SH-SY5Y (cell line): ENCODE data around the gene OVOL3.

ENCODE experiments used
- GATA2 ChIP-seq: IDR thresholded peaks from 2 replicates; pipeline ENCODE4 v1.6.1; 2011; ENCODE audit warnings: mild to moderate bottlenecking, low read depth, low read length
- GATA3 ChIP-seq: IDR thresholded peaks from 2 replicates; pipeline ENCODE4 v1.6.1; 2011; ENCODE audit warnings: low read depth, mild to moderate bottlenecking, low read length, moderate library complexity

OVOL3 gene

GRCh38 chr19:36090910-36091695 lies 19.8 kb upstream of the OVOL3 start:
- no peak for TF ChIP-seq GATA3
- TF ChIP-seq GATA2, result no peak

DNA sequence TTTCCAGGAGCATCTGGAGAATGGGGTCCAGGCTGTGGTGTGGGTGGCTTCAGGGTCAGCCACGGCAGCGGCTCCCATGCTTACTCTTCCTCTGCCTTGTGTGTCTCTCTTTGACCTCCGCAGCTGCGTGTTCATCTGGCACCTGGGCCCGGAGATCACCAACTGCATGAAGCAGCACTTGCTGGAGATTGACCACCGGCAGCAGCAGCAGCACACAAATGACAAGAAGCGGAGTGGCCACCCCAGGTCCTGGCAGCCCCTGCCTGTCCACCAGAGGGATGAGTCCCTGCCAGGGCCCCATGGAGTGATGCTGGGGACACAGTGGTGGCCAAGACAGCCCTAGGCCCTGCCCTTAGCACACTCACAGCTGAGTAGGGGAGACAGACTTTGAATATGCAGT lies 18.4 kb upstream of the OVOL3 start:
- TF ChIP-seq GATA2 (no peak), GATA3 (no peak)

GRCh38 chr19:36093146-36093662 lies 17.7 kb upstream of the OVOL3 start:
- TF ChIP-seq GATA3 (no peak), GATA2 (no peak)

DNA sequence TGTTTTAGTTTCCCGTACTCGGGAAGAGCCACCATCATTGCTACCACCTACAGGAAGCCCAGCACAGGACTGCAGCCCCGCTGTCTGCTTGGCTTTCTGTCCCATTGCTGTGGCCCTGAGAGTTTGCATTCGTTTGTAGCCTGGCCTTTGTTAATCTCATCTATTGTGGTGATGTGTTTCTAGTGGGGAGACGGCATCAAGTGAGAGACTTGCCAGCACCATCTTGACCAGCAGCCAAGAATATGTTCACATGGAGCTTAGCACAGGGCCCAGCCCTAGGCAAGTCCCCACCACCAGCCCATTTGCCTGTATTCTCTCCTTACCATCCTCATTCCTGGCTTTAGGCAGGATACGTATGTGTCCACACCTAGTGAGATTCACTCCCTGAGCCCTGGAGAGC lies 17.3 kb upstream of the OVOL3 start:
- TF ChIP-seq GATA2 (no peak), GATA3 (no peak)

GRCh38 chr19:36097036-36097435 lies 13.9 kb upstream of the OVOL3 start:
- TF ChIP-seq GATA2, result no peak
- no peak for TF ChIP-seq GATA3

DNA sequence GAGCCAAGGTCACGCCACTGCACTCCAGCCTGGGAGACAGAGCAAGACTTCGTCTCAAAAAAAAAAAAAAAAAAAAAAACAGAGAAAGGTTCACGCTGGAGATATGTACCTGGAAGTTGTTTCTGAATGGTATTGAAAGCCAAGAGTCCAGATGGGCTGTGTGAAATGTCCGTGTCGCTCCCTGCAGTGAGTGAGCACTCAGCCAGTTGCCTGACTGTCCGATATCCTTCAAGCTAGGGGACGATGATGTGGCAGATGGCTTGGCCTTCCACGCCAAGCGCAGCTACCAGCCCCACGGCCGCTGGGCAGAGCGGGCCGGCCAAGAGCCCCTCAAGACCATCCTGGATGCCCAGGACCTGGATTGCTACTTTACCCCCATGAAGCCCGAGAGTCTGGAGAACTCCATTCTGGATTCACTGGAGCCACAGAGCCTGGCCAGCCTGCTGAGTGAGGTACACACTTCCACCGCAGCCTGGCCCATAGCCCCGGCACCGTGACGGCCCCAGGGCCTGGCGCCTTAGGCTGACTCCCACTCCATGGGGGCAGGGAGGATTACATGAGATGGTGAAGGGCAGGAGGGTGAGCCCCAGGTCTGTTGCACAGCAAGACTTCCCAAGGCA lies 11.7 kb upstream of the OVOL3 start:
- no peak for TF ChIP-seq GATA3
- no peak for TF ChIP-seq GATA2

DNA sequence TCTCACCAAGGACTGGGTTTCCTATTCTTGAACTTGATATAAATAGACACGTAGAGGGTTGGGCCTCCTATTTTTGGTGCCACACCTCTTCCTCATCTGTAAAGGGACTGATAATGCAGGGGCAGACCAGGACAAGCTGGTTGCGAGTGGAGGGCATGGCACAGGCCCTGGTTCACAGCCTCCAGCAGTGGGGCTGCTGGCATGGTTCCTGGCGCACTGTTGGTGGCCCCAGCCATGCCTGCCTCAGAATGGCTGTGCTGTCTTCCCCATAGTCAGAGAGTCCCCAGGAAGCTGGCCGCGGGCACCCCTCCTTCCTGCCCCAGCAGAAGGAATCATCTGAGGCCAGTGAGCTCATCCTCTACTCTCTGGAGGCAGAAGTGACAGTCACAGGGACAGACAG lies 10.5 kb upstream of the OVOL3 start:
- no peak for TF ChIP-seq GATA3
- TF ChIP-seq GATA2, result no peak

GRCh38 chr19:36101550-36102327 lies 9.2 kb upstream of the OVOL3 start:
- TF ChIP-seq GATA2, result no peak
- no peak for TF ChIP-seq GATA3

- no peak for TF ChIP-seq GATA3
- TF ChIP-seq GATA2, result no peak
Observed at GRCh38 chr19:36103040-36103626, 7.8 kb upstream of the OVOL3 start.

GRCh38 chr19:36103842-36104552 lies 6.9 kb upstream of the OVOL3 start:
- TF ChIP-seq GATA3 (no peak), GATA2 (no peak)

GRCh38 chr19:36106441-36106840 lies 4.5 kb upstream of the OVOL3 start:
- no peak for TF ChIP-seq GATA2
- TF ChIP-seq GATA3, result no peak

DNA sequence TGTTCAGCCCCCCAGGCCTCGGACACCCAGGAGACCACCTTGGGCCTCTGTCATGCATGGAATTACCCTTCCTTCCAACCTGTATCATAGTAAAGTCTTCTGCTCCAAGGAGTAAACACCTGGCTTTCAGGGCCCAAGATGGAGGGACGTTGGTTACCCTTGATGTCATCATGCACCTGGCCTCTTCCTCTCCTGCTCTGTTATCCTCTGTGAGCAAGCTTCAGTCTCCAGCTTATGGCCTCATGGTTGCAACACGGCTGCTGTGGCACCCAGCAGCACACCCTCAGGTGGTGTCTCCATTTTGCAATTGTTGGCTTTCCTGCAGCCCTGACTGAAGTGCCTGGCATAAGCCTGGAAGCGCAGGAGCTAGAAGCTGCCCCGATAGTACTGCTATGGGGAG lies 4.0 kb upstream of the OVOL3 start:
- TF ChIP-seq GATA2 (no peak), GATA3 (no peak)

DNA sequence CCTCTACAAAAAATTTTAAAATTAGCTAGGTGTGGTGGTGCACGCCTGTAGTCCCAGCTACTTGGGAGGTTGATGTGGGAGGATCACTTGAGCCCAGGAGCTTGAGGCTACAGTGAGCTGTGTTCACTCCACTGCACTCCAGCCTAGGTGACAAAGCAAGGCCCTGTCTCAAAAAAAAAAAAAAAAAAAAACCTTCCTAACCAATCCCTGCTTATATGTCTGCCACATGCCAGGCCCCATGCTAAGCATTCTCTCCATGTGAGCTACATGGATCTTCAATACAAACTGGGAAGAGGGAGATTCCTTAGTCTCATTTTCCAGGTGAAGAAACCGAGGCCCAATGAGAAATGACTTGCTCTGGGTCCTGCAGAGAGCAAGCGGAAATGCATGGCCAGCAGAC lies 2.3 kb upstream of the OVOL3 start:
- TF ChIP-seq GATA3 (no peak), GATA2 (no peak)

GRCh38 chr19:36111200-36111539 lies 227 bp downstream of the OVOL3 start:
- TF ChIP-seq GATA3 (no peak), GATA2 (no peak)

- TF ChIP-seq GATA2 (no peak), GATA3 (no peak)
Observed at GRCh38 chr19:36112678-36113077, 1.7 kb downstream of the OVOL3 start.
